ENCODE measurements around the gene CTBP2.
A peak's percentile ranks its signal among the peaks of the same experiment; 100 is the strongest.

Gene CTBP2

GRCh38 chr10:125068406-125068805, 92.0 kb downstream of the CTBP2 start:
- no peak for TF ChIP-seq CTCF (IDR thresholded peaks at IDR 0.05; ENCODE audit: insufficient read depth, low read depth, low read length, missing control alignments)
- no peak for DNase-seq (ENCODE audit: low read depth)
- no peak overlapping the region for H3K4me3 ChIP-seq (ENCODE audit: low read depth, low read length)

GRCh38 chr10:125067764-125068163, 92.6 kb downstream of the CTBP2 start:
- DNase-seq (ENCODE audit: low read depth) = no peak
- no peak overlapping the region for H3K4me3 ChIP-seq (ENCODE audit: low read depth, low read length)
- no peak for TF ChIP-seq CTCF (IDR thresholded peaks at IDR 0.05; ENCODE audit: insufficient read depth, low read depth, low read length, missing control alignments)

GRCh38 chr10:125066764-125067450, 93.5 kb downstream of the CTBP2 start:
- H3K4me3 ChIP-seq (ENCODE audit: low read depth, low read length) = no peak overlapping the region
- no peak for TF ChIP-seq CTCF (IDR thresholded peaks at IDR 0.05; ENCODE audit: insufficient read depth, low read depth, low read length, missing control alignments)
- no peak for DNase-seq (ENCODE audit: low read depth)

GRCh38 chr10:125064681-125065492, 95.5 kb downstream of the CTBP2 start:
- no peak for TF ChIP-seq CTCF (IDR thresholded peaks at IDR 0.05; ENCODE audit: insufficient read depth, low read depth, low read length, missing control alignments)
- DNase-seq (ENCODE audit: low read depth) = peak; percentile 90
- H3K4me3 ChIP-seq (ENCODE audit: low read depth, low read length) = no peak overlapping the region

GRCh38 chr10:125063256-125063925, 97.0 kb downstream of the CTBP2 start:
- TF ChIP-seq CTCF (IDR thresholded peaks at IDR 0.05; ENCODE audit: insufficient read depth, low read depth, low read length, missing control alignments) = no peak
- no peak for DNase-seq (ENCODE audit: low read depth)
- H3K4me3 ChIP-seq (ENCODE audit: low read depth, low read length) = no peak overlapping the region

- no peak overlapping the region for H3K4me3 ChIP-seq (ENCODE audit: low read depth, low read length)
- no peak for DNase-seq (ENCODE audit: low read depth)
- TF ChIP-seq CTCF (IDR thresholded peaks at IDR 0.05; ENCODE audit: insufficient read depth, low read depth, low read length, missing control alignments) = no peak
Observed at GRCh38 chr10:125062914-125063230, 97.5 kb downstream of the CTBP2 start.

Measured in GM12865 (cell line).